ENCODE results near the gene KCNK18. TPM values are rescaled to one million over a fixed set of nuclear protein-coding genes. Genes with fewer than 3 reads are reported as not detected.
"Not testable (repeated sequence)": the region's sequence is repeated elsewhere in the genome, so short reads cannot be mapped to it uniquely, and the experiment has no call there.

The KCNK18 gene
- polyA plus RNA-seq, 3 donors: not detected

- peak in 2 of 11 donors; percentile 47 to 56 for DNase-seq (ENCODE audit: extremely low read depth in 1 of 11, low read depth in 9 of 11, low spot score in 4 of 11)
These were observed 29.3 kb upstream of the KCNK18 start for GRCh38 chr10:117167789-117168674.

GRCh38 chr10:117168729-117169128 lies 28.6 kb upstream of the KCNK18 start:
- no peak for DNase-seq (ENCODE audit: extremely low read depth in 1 of 11, low read depth in 9 of 11, low spot score in 4 of 11)

GRCh38 chr10:117169480-117169879 lies 27.8 kb upstream of the KCNK18 start:
- no peak for DNase-seq (ENCODE audit: extremely low read depth in 1 of 11, low read depth in 9 of 11, low spot score in 4 of 11)

- no peak for DNase-seq (ENCODE audit: extremely low read depth in 1 of 11, low read depth in 9 of 11, low spot score in 4 of 11)
These were observed 27.0 kb upstream of the KCNK18 start for GRCh38 chr10:117170244-117170643.

GRCh38 chr10:117174439-117175214 lies 22.7 kb upstream of the KCNK18 start:
- peak; percentile 55 to 89 (median 79) for DNase-seq (ENCODE audit: extremely low read depth in 1 of 11, low read depth in 9 of 11, low spot score in 4 of 11)

GRCh38 chr10:117175215-117175900 lies 21.9 kb upstream of the KCNK18 start:
- no peak for DNase-seq (ENCODE audit: extremely low read depth in 1 of 11, low read depth in 9 of 11, low spot score in 4 of 11)

- peak in 8 of 11 donors; percentile 43 to 75 (median 66) for DNase-seq (ENCODE audit: extremely low read depth in 1 of 11, low read depth in 9 of 11, low spot score in 4 of 11)
These were observed 21.3 kb upstream of the KCNK18 start for GRCh38 chr10:117175901-117176534.

GRCh38 chr10:117178190-117178589 lies 19.1 kb upstream of the KCNK18 start:
- DNase-seq (ENCODE audit: extremely low read depth in 1 of 11, low read depth in 9 of 11, low spot score in 4 of 11): no peak

- no peak for DNase-seq (ENCODE audit: extremely low read depth in 1 of 11, low read depth in 9 of 11, low spot score in 4 of 11)
These were observed 13.0 kb upstream of the KCNK18 start for GRCh38 chr10:117184296-117184695.

GRCh38 chr10:117184821-117185220 lies 12.5 kb upstream of the KCNK18 start:
- no peak for DNase-seq (ENCODE audit: extremely low read depth in 1 of 11, low read depth in 9 of 11, low spot score in 4 of 11)

- not testable (repeated sequence) for DNase-seq (ENCODE audit: extremely low read depth in 1 of 11, low read depth in 9 of 11, low spot score in 4 of 11)
These were observed 11.5 kb upstream of the KCNK18 start for GRCh38 chr10:117185817-117186216.

GRCh38 chr10:117186832-117187615 lies 10.3 kb upstream of the KCNK18 start:
- no peak for DNase-seq (ENCODE audit: extremely low read depth in 1 of 11, low read depth in 9 of 11, low spot score in 4 of 11)

- DNase-seq (ENCODE audit: extremely low read depth in 1 of 11, low read depth in 9 of 11, low spot score in 4 of 11): no peak
These were observed 8.9 kb upstream of the KCNK18 start for GRCh38 chr10:117188371-117188770.

GRCh38 chr10:117189557-117189956 lies 7.7 kb upstream of the KCNK18 start:
- no peak for DNase-seq (ENCODE audit: extremely low read depth in 1 of 11, low read depth in 9 of 11, low spot score in 4 of 11)

- no peak for DNase-seq (ENCODE audit: extremely low read depth in 1 of 11, low read depth in 9 of 11, low spot score in 4 of 11)
These were observed 799 bp downstream of the KCNK18 start for GRCh38 chr10:117198088-117198487.

GRCh38 chr10:117201826-117202225 lies 4.5 kb downstream of the KCNK18 start:
- no peak for DNase-seq (ENCODE audit: extremely low read depth in 1 of 11, low read depth in 9 of 11, low spot score in 4 of 11)

GRCh38 chr10:117204316-117204715 lies 7.0 kb downstream of the KCNK18 start:
- DNase-seq (ENCODE audit: extremely low read depth in 1 of 11, low read depth in 9 of 11, low spot score in 4 of 11): no peak

GRCh38 chr10:117212176-117212575 lies 14.9 kb downstream of the KCNK18 start:
- DNase-seq (ENCODE audit: extremely low read depth in 1 of 11, low read depth in 9 of 11, low spot score in 4 of 11): no peak

Measured in renal cortex interstitium (tissue), 11 donors.